HEK293 (cell line): ENCODE results near the gene MAPRE3.

ENCODE experiments used
- SP2 ChIP-seq: fragments of 450-650 bp; formaldehyde crosslinking; IDR thresholded peaks from 2 replicates; pipeline ENCODE4 v1.5.1; 2016; ENCODE audit warnings: missing biosample characterization, missing genetic modification characterization
- ZNF239 ChIP-seq: fragments of 450-650 bp; formaldehyde crosslinking; IDR thresholded peaks from 2 replicates; pipeline ENCODE4 v1.5.1; 2016; ENCODE audit warnings: missing biosample characterization, missing genetic modification characterization
- ZNF324 ChIP-seq: fragments of 450-650 bp; formaldehyde crosslinking; IDR thresholded peaks from 2 replicates; pipeline ENCODE4 v1.5.1; 2016; ENCODE audit warnings: missing biosample characterization, missing genetic modification characterization
- TF ChIP-seq, protein P1 (sequence below): fragments of 450-650 bp; formaldehyde crosslinking; IDR thresholded peaks from 2 replicates; pipeline ENCODE4 v1.5.1; 2016; ENCODE audit warnings: missing biosample characterization, missing genetic modification characterization

DNA sequence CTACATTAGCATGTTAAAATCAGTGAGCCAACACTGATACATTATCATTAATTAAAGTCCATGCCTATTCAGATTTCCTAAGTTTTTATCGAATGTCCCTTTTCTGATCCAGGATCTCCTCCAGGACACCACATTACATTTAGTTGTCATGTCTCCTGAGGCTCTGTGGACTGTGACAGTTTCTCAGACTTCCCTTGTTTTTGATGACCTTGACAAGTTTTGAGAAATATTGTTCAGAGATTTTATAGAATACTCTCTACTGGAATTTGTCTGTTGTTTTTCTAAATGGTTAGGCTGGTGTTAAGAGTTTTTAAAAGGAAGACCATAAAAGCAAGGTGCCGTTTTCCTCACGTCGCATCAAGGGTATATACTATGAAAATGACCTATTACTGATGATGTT, 16.3 kb upstream of the MAPRE3 start:
- TF ChIP-seq, protein P1, sequence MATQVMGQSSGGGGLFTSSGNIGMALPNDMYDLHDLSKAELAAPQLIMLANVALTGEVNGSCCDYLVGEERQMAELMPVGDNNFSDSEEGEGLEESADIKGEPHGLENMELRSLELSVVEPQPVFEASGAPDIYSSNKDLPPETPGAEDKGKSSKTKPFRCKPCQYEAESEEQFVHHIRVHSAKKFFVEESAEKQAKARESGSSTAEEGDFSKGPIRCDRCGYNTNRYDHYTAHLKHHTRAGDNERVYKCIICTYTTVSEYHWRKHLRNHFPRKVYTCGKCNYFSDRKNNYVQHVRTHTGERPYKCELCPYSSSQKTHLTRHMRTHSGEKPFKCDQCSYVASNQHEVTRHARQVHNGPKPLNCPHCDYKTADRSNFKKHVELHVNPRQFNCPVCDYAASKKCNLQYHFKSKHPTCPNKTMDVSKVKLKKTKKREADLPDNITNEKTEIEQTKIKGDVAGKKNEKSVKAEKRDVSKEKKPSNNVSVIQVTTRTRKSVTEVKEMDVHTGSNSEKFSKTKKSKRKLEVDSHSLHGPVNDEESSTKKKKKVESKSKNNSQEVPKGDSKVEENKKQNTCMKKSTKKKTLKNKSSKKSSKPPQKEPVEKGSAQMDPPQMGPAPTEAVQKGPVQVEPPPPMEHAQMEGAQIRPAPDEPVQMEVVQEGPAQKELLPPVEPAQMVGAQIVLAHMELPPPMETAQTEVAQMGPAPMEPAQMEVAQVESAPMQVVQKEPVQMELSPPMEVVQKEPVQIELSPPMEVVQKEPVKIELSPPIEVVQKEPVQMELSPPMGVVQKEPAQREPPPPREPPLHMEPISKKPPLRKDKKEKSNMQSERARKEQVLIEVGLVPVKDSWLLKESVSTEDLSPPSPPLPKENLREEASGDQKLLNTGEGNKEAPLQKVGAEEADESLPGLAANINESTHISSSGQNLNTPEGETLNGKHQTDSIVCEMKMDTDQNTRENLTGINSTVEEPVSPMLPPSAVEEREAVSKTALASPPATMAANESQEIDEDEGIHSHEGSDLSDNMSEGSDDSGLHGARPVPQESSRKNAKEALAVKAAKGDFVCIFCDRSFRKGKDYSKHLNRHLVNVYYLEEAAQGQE (tag by site-specific recombination), result no peak
- TF ChIP-seq ZNF324 (tag by site-specific recombination), result no peak
- no peak for TF ChIP-seq ZNF239 (tag by site-specific recombination)
- TF ChIP-seq SP2 (tag by site-specific recombination), result no peak
